GM19240 (cell line): Measurements from ENCODE around the gene SCAANT1.

Experiments used
- DNase-seq: peaks from one replicate; pipeline ENCODE4 v3.0.0; 2011; ENCODE audit warnings: low spot score; ENCODE audit not compliant: insufficient read length

Gene SCAANT1

DNA sequence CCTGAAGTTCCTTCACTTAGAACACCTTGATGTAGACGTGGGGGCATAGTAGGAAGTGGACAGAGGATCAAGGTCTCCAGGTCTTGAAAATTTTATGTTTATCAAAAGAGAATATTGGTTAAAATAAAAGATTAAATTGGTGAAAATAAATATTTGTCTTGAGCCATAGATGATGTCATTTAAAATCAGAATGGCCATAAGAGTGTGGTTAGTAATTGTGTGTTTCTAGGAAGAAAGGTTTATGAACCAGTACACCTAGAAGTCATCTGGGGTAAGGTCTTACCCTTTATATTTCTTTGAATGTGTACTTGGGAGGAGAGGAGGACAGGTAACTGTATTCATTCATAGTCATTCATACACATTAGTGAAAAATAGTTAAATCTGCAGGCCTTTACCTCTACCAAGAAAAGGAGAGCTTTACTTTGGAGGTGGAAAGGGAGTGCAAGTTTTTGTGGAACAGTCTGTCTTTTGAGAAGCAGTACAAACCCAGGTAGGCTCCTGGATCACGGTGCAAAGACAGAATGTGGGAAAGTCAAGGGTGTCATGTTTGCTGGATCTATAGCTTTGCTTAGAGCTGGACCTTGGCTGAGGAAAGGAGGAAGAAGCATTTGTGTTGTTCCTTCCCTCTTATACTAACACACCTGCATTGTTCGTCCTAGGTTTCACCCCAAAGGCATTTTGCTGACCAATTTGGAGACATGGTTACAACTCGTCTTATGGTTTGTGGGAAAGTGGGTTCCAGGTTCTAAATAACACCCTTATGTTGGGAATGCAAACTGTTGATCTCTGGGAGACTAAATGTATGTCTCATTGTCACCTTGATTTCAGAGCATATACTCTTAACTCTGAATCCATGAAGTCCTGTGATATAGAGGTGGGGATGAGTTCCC, 6.2 kb downstream of the SCAANT1 start:
- no peak for DNase-seq

- no peak for DNase-seq
Observed at GRCh38 chr3:63900459-63900858, 11.7 kb downstream of the SCAANT1 start.

DNA sequence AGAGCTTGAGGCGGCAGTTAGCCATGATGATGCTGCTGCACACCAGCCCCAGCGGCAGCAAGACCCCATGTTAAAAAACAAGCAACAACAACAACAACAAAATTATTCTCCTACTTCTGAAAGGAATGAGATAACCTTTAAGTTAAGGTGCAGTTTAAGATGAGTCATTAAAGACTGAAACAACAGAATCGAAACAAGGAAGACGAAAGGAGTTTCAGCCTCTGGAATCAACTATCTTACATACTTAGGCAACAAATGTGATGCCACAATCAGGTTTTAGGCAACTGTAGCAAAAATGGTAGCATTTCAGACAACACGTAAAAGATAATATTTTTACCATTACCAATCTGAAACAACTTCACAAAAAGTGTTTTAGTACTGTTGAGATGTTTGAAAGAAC, 12.2 kb downstream of the SCAANT1 start:
- no peak for DNase-seq

DNA sequence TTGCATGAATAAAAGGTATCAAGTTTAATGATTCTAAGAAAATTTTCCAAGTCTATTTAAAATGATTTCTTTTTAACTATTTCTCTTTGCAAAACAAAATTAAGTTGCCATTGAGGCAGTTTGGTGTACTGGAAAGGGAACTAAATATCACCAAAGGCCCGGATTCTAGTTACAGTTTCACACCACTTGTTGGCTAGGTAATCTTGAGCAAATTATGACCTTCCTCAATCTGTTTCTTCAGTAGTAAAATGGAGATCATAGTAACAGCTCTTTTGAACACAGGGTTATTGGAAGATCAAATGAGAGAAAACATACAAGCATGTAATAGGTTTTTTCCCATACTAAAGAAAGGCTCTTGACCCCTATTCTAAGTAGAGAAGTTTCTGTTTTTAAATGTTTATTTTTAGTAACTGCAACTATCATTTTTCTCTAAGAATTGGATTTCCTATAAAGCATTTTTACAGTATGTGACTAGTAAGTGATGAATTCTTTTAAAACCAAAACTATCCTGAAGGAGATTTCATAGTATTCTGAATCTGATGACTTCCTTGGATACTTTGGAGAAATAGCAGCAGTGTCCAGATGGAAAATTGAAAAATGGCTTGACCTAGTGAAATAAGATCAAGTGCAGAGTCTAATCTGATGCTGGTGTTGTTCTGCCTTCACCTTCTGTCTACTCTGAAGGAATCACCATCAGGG, 15.7 kb downstream of the SCAANT1 start:
- no peak for DNase-seq

DNA sequence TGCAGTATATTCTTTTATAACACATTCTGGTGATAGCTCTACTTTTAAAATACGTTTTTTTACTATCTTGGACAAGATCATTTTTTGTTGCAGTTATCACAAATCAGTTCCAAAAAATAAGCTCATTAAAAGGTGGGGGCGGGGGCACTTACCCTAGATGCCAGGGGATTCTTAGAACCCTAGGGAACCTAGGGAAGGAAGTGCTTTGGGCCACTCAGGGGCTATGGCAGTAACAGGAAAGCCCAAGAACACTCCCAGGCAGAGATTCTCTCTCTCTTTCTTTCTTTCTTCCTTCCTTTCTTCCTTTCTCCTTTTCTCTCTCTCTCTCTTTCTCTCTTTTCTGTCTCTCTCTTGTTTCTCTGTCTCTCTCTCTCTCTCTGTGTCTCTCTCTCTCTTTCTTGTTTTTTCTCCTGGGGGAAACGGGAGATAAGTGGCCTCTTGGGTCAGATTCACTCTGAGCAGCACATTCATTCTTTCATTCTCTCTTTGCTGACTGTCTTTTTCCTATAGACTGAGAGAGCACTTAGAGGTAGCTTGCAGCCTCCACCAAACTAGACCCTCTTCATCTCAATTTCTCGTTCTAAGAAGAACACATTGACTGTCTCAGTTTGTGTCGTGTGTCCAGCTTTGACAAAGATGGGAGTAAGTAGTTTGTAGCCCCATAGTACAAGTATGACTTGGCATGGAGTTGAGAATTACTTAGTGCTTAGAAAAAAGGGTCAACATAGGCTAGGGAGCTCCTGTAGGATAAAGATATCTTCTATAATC, 16.6 kb downstream of the SCAANT1 start:
- no peak for DNase-seq

DNA sequence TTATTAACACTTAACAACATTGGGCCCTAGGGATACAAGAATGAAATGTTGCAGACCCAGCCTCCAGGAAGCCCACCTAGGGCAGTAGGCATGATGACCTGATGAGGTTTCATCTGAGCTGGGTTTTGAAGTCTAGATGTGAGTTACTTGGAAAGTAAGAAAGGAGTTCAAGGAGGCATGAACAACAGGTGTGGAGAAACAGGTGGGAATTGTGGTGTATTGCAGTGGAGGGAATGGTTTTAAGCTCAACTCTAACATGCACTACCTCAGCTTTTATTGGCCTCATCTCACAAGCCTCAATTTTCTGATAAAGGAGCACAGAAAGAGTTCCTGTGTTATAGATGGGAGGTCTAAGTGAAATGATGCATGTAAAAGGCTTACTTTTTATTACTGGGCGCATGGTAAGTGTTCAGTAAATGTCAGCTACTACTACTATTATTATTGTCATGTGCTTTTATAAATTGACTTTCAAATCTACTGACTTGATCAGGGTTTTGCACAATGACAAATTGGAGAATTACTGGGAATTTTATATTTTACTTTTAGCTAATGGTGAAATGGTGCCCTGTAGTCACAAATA, 19.3 kb downstream of the SCAANT1 start:
- DNase-seq = no peak

DNA sequence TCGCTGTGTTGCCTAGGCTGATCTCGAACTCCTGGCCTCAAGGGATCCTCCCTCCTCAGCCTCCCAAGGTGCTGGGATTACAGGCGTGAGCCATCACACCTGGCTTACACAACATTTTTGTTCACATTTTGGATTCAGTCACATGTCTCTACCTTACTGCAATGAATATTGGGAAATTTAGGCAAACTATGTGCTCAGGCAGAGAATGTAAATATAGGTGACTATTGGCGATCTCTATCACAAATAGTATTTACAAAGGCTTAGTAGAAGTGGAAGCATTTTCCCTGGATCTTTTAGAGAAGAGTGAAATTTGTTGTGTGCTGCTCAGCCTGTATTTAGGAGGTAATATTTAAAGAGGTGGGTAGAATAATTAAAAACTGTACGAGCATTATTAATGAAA, 20.7 kb downstream of the SCAANT1 start:
- no peak for DNase-seq

- no peak for DNase-seq
Observed at GRCh38 chr3:63886858-63887257, 25.3 kb downstream of the SCAANT1 start.

DNA sequence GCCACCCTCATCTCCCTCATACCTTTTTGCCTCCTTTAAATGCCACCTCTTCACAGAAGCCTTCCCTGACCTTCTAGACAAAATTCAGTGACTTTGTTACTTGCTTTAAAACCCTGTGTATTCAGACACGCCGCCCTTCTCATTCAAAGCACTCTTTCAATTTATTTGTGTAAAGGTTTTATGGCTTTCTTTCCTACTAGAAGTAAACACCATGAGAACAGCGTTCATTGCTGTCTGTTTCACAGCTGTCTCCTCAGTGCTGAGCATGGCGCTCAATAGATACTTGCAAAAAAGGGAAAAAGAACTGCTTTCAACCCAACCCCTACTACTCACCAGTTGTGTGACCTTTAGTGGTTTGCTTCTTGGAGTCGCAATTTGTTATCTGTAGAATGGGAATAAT, 31.5 kb downstream of the SCAANT1 start:
- DNase-seq = no peak

DNA sequence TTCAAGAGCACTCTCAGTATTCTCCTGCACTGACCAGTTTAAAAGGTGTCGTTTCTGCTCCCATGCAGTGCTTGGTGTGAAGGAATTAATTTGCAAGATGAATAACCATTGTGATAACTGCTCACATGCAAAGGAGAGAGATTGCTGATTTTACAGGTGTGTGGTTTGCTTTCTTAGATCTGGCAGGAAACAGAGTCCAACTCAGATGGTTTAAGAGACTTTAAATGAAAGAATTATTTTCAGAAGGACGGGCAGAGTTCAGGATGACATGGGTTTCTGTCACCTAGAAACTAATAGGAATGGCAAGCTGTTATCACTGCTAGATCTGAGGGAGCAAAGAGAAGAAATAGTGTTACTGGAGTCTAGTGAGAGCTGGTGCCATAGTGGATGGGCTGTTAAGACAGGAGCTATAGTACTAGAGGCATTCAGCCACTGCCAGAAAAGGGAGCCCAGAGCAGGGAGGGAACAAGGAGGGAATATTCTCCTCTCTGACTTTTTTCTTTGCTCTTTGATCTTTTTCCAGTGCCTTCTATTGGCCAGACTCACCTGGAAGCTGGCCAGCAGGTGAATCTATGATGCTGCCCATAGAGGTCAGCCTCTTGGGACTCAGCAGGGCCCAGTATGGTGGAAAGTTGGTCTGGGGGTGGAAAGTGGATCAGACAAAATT, 33.7 kb downstream of the SCAANT1 start:
- no peak for DNase-seq

DNA sequence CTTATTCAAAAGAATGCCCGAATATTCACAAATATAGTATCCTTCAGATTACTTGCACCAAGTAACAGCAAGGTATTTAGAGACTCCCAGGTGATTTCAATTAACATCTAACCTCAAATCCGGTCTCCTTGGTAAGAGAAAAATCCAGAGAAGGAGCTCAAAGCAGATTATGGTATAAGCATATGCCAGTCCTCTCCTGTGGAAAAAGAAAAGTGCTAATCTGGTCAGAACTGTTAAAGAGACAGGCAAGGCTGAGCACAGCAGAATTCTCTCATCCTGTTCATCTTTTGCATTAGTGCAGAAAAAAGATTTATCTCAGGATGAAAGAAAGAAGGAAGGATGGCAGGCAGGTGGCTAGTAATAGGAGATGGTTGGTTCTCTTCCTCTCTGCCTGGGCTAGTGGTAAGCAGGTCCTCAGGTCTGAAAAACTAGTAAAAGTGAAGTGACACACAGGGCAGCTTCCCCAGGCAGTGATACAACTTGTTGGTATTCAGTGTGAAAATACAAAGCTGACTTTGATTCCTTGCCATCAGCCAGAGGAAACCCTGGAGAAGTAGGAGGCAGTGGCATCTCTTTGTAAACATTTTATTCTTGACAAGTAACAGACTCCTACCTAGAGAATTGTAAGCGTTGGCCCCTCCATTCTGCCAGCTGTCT, 34.3 kb downstream of the SCAANT1 start:
- no peak for DNase-seq

DNA sequence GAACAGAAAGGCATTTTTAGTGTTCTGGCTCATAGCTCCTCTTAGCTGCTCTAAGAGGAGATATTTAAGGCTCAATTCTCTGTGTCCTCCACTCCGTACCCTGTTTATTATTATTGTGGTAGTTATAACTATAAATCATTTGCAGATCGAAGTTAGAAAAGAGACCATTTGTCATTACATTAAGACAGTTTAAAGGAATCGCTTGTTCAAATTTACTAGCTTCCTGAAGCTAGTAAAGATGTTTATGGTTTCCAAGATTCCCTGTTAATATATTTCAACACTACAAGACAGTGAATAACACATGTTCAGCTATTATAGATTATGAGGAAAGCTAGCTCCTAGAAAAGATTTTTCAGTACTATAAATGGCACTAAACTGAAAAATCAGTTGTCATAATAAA, 35.9 kb downstream of the SCAANT1 start:
- DNase-seq = no peak

DNA sequence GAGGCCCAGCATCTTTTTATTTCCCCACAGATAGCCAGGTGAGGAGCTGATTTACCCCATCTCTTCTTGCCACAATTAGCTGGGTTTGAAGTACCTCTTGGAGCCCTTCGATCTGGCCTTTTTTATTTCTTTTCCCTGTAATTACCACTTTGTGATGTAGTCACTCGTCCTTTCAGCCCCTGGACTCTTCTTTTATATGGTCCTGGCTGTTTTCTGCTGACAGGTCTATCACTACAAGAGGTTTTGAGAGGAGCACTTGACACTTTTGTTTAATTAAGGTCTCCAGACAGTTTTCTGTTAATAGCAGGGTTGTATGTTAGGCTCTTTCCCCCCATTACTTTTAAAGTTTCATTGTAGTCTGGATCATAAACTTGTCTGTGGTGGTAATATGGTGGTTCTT, 36.7 kb downstream of the SCAANT1 start:
- DNase-seq = no peak

- DNase-seq = no peak
Observed at GRCh38 chr3:63874769-63875168, 37.4 kb downstream of the SCAANT1 start.

- no peak for DNase-seq
Observed at GRCh38 chr3:63872135-63872924, 39.9 kb downstream of the SCAANT1 start.

- no peak for DNase-seq
Observed at GRCh38 chr3:63870615-63871005, 41.6 kb downstream of the SCAANT1 start.

- DNase-seq = no peak
Observed at GRCh38 chr3:63869940-63870614, 42.1 kb downstream of the SCAANT1 start.

DNA sequence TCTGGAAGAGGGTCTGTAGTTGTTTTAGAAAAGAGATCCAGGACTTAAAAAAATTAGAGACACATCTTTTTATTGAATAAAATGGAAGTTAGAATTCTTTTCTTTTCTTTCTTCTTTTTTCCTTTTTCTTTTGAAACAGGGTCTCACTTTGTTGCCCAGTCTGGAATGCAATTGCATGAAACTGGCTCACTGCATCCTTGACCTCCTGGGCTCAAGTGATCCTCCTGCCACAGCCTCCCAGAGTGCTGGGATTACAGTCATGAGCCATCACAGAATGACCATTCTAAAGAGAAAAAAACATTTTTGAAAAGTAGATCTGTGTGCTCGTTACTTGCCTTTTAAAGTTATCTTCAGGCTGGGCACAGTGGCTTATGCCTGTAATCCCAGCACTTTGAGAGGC, 45.0 kb downstream of the SCAANT1 start:
- no peak for DNase-seq

- DNase-seq = no peak
Observed at GRCh38 chr3:63864965-63865327, 47.2 kb downstream of the SCAANT1 start.
